HG02943 (cell line): Measurements from ENCODE around the gene KRTAP12-2.
"Not testable (repeated sequence)": the region's sequence is repeated elsewhere in the genome, so short reads cannot be mapped to it uniquely, and the experiment has no call there.

Experiments
- ATAC-seq: cut with Tn5 transposase; IDR thresholded peaks from one replicate; pipeline ENCODE4 v1.9.1; 2021; ENCODE audit warnings: mild to moderate bottlenecking, low read depth, moderate library complexity; ENCODE audit not compliant: unreplicated experiment

KRTAP12-2 gene

DNA sequence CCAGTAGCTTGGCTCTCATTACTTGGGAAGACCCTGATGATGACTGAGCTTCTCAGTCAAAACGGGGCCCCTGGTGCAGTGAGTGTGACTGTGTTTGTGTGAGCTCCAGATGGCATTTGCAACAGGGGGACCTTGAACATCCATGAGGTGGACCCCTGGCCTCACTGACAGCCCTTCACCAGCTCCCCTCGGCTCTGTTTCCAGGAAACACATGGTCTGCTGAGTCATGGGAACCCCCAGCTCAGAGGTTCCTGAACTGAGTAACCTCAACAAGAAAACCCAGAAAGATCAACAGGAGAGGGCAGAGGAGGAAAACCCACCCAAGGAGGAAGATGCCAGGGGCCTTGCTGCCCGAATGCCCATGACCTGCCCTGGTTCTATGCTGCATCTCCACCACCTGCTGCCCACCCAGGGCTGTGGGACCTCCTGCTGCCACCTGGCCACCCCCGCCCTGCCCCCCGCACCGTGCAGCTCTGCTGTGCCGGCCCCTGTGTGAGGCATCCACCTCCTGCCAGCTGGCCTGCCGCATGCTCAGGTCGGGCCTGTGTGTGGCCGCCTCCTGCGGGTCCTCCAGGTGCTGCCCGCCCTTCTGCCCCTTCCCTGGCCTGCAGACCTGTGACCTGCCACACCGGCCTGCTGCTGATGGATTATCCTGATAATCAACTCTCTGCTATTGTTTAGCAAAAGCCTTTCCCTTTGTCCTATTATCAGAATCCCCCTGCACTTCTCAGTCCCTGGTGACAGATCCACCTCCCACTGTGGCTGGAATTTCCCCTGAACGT, 19.5 kb upstream of the KRTAP12-2 start:
- ATAC-seq = no peak

DNA sequence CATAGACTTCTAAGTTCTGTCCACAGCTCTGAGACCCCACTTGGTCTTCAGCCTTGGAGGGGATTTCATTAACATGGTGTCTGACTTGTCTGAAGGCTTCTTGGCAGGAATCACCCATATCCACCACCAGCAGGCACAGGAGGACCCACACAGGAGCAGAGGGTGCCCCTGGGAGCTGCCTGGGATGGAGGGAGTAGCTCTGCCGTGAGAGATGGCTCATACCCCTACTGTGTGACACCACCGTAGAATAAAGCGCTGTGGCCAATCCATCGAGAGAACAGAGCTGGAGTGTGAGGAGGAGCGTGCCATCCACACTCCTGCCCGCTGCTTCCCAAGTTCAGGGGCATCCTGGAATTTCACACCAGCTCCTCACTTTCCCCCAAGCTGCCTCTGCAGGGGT, 18.3 kb upstream of the KRTAP12-2 start:
- not testable (repeated sequence) for ATAC-seq

DNA sequence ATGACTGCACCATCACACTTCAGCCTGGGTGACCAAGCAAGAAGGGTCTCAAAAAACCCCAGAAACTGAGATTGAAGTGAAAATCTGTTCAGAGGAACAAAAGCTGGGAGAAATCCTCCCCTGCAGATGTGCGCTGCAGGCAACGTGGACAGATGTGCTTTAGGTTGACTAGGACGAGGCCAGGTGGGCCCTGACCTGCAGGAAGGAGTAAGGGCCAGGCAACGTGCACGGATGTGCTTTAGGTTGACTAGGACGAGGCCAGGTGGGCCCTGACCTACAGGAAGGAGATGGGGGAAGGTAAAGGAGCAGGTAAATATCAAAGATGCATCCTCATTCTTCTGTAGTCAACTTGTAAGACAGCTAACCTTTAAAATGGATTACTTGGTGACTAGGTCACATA, 17.8 kb upstream of the KRTAP12-2 start:
- ATAC-seq = no peak

DNA sequence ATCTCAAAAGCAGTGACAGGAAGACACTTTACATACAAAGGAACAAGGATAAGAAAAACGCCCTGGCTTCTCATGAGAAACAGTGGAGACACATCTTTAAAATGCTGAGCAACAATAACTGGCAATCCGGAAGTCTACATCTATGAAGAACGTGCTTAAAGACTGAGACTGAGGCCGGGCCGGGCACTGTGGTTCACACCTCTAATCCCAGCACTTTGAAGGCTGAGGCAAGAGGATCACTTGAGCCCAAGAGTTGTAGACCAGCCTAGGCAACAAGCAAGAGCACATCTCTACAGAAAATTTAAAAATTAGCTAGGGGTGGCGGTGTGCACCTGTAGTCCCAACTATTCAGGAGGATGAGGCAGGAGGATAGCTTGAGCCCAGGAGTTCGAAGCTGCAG, 17.4 kb upstream of the KRTAP12-2 start:
- no peak for ATAC-seq

DNA sequence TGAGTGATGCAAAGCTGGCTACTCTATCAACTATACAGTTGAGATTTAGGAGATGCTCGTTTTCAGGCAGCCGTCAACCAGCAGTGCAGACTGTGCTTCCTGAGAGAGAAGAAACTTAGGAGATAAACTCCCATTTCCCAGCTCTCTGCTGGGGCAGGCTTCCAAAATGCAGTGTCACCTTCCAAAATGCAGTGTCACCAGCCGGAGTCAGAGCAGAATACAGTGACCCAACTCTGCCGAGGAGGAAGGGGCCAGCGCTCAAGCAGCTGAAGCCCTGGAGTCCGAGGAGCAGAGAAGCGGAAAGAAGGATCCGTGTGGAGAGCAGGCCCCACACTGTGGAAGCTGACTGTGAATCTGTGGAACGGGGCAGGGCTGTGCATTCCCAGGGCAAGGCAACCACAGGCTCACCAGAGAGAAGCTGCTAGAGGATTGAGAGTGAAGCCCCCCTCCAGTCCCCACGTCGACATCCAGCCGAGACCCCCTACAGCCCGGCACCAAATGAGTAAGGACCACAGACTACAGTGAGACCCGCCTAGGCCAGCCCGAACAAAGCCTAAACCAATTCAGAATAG, 15.9 kb upstream of the KRTAP12-2 start:
- ATAC-seq = no peak

DNA sequence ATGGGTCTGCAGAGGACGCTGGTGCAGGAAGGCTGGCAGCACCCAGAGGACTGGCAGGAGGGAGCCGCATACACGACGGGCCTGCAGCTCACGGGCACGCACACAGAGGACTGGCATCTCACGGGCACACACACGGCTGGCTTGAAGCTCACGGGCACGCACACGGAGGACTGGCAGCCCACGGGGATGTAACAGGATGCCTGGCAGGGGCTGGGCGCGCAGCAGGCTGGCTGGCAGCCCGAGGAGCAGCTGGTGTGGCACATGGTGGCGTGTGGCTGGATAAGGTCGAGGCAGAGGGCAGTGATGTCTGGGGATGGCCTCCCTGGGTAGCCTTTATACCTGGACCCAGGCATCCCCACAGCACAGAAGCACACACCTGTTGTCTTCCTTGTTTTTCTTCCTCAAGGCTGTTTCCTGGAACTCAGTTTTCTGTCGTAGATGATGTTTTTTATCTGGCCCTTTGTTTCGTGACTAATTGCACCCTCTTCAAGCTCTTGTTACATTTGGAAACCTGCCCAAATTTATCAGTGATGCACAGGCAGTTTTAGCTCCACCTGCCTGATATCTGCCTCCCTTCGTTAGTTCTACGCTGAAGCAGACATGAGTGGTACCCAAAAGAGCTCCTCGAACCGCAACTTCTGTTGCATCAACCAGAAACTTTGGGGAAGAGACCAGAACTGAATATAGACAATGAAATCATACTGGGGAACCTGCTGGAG, 15.3 kb upstream of the KRTAP12-2 start, which contains the start of gene KRTAP12-1:
TSS of gene KRTAP12-1 (minus strand) at position 303 of the 719 bp plus-strand sequence. CDS start at position 263, 40 bp downstream.
- ATAC-seq = no peak

DNA sequence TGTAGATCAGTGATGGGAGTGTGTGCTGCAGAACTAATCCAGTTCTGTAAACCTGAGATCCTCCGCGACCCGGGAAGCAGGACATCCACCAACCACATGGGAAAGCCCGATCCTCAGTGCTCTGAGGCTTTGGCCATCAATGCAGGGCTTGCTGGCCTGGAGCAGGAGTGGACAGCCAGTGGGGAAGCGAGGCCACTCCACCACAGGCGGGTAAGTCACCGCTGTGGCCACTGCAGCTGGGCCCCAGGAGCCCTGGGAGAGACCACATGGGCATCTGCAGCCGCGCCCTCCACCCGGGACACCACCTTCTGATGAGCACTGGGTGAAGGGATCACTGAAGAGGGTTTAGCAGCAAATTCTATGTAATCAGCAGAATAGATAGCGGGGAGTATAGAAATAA, 14.4 kb upstream of the KRTAP12-2 start:
- no peak for ATAC-seq

DNA sequence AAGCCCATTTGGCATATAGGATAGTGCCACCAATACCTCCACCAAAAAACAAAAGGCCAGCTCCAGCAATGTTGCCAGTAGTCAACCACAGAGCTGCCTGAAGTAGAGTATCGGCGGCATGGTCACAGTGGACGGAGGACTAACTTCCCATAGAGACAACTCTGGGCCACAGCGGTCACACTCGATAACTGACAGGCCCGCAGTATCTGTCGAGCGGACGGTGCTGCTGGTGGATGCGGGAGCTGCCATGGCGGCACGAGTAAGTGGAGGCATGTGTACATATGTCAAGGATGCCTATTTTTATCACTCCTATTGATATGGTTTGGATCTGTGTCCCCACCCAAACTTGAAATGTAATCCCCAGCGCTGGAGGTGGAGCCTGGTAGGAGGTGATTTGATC, 11.2 kb upstream of the KRTAP12-2 start:
- no peak for ATAC-seq

DNA sequence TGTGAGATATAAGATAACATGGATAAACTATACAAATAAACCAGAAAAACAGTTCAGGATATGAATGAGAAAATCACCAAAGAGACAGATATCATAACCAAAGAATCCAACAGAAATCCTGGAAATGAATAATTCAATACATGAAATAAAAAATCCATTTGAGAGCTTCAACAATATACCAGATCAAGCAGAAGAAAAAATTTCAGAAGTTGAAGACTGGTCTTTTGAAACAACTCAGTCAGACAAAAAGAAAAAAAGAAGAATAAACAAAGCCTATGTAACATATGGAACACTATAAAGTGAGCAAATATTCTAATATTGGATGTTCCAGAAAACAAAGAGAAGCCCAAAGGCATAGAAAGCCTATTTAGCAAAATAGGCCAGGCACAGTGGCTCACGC, 5.2 kb upstream of the KRTAP12-2 start:
- no peak for ATAC-seq

DNA sequence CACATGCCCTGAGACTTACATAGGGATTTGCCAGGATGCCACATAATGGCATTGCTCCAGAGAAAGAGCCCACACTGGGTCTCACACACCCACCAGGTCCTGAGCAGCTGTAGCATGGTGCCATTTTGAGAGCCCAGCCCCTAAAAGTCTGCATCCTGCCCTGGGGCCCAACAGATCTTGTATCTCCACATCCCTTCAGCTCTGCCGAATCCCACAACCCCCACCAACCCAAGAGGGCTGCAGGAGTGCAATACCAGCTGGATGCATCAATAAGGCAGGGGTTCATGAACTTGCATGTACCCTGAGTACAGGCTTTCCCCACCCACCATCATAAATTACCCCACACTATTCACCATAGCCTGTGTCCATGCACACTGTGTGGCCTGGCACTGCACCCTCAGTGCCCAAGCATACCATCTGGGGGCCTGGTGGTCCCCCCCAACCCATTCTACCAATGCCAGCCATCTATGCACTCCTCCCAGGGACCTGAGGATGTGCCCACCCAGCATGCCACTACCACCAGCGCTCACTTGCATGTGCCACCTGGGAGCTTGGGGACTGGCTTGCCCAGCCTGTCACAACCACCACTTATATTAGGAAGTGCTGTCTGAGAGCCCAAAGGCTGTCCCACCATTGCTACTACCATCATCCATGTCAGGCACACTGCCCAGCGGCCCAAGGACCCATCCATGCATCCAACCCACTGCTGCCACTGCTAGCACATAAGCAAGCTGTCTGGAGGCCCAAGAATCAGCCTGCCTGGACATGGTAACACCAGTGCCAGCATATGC, 4.1 kb upstream of the KRTAP12-2 start:
- ATAC-seq = no peak

DNA sequence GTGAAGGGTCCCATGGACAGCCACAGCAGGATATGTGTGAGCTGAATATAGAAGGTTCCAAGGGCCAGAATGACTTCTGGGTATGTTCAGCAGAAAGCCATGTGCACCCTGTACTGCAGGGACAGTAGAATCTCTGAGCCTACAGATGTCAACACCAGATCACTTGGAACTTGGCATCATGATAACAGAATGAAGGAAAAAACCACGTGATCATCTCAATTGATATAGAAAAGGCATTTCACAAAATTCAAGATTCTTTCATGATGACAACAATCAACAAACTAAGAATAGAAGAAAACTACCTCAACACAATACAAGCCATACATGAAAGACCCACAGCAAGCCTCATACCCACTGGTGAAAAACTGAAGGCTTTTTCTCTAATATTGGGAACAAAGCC, 885 bp upstream of the KRTAP12-2 start:
- ATAC-seq = no peak

DNA sequence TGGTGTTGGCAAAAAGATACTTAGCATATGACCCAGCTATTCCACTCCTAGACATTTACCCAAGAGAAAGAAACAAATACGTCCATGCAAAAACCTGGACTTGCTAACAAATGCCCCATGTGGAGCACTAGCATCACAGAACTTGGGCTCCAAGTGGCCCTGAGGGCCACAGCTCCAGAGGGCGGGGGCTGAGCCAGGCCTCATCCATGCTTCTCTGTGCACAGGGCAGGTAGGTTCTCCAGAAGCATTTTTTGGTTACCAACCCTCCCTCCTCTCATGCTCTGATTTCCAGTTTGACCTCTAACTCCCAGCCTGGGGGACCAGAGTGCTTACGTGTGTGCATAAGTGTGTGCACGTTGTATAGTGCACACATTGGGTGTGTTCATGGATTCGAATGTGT, 2.0 kb downstream of the KRTAP12-2 start:
- no peak for ATAC-seq

DNA sequence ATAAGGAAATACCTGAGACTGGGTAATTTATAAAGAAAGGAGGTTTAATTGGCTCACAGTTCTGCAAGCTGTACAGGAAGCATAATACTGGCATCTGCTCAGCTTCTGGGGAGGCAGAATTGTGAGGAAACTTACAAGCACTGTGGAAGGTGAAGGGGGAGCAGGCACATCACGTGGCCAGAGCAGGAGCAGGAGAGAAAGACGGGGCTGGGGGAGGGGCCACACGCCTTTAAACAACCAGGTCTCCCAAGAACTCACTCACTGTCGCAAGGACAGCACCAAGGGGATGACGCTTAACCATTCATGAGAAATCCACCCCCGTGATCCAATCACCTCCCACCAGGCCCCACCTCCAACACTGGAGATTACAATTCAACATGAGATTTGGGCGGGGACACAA, 5.2 kb downstream of the KRTAP12-2 start:
- not testable (repeated sequence) for ATAC-seq

DNA sequence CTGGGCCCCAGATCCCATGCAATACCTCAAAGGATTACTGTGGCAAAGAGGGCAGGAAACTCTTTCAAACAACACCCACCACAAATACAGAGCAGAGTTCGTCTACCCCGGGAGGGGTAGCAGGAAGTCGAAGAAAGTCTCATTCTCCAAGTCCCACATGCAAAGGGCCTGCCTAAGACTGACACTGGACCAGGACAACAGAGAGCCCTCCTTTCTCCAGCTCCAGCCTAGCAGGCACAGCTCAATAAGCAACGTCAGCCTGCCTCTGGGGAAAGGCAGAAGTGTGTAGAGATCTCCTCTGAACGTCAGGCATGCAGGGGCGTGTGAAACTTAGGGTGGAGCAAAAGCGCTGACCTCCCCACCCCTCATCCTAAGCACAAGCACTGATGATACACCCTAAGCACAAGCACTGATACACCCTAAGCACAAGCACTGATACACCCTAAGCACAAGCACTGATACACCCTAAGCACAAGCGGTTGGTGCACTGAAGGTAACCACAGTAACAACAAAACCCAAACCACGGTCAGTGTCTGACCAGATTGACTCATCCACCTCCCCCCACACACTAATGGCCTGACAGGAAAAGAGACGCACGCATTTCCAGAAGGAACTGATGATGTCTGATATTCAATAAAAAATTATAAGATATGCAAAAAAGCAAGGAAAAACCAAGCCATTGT, 7.7 kb downstream of the KRTAP12-2 start:
- ATAC-seq = no peak

DNA sequence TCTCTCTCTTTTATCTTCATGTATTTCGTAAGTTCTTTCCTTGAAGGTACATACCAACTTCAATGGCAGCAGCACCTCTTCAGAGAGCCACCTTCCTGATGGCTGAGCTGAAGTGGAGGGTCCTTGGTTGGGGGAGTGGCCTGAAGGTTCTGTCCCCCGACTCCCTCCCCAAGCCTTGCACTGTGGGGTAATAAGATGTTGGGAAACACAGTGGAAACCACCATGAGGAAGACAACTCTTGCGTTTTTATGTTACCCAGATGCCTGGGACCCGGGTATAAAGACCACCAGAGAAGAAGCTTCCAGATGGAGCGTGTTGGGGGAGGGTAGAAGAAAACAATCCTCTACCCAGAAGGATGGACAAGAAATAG, 8.2 kb downstream of the KRTAP12-2 start:
- no peak for ATAC-seq

DNA sequence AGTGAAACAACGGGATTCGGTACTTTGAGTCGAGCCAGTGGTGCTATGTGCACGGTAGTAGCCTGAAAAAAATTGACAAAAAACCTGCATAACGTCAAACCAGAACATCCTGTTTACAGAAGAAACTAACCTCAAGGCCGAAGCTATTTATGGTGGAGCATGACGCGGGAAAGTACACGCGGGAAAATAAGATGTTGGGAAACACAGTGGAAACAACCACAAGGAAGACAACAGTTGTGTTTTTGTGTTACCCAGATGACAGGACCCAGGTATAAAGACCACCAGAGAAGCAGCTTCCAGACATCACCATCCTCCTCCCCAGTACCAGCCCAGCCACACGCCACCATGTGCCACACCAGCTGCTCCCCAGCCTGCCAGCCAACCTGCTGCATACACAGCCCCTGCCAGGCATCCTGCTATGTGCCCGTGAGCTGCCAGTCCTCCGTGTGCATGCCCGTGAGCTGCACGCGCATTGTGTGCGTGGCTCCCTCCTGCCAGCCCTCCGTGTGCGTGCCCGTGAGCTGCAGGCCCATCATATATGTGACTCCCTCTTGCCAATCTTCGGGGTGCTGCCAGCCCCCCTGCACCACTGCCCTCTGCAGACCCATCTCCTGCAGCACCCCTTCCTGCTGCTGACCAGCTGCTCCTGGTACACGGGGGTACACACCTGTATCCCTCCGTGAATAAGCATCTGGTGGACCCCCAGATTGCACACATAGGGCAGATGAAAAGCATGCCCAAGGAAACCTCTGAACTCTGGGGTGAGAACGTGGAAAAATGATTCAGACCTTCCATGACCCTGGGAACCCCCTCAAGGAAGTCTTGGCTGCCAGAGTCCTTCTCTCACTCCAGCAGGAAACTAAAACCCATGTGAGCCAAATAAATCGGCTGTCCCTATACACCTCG, 8.8 kb downstream of the KRTAP12-2 start, which contains the start of gene KRTAP12-3:
TSS of gene KRTAP12-3 (plus strand) at position 298 of the 906 bp plus-strand sequence. CDS start at position 346, 48 bp downstream.
- ATAC-seq = no peak

DNA sequence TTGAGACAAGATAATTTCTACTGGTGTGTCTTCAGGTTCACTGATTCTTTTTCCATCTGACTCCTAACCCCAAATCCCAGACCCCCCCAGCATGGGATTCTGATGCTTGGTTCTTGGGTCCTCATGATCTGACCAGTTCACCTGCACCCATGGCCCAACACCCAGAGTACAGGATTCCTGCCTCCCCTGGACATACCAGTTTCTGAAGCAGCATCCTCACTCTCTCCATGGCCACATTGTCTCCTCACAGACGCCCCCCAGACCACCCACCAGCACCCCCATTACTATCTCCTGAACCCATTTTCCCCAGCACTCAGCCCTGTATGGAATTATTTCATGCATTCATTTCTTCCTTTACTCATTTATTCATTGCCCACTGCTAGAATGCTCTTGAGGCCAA, 9.9 kb downstream of the KRTAP12-2 start:
- no peak for ATAC-seq

DNA sequence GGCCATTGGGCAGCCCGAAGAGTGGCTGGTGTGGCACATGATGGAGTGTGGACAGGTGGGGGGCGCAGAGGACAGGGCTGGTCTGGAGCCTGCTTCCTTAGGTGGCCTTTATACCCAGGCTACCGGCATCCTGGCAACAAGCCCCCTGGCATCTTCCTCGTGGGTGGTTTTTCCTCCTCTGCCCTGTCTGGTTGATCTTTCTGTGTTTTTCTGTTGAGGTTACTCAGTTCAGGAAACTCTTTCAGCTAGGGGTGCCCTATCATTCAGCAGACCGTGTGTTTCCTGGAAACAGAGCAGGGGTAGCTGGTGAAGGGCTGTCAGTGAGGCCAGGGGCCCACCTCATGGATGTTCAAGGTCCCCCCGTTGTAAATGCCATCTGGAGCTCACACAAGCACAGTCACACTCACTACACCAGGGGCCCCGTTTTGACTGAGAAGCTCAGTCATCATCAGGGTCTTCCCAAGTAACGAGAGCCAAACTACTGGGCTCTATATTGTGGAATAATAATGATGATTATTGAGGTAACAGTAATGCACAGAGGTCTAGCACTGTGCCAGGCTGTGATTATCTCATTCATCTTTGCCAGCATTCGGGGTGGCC, 12.1 kb downstream of the KRTAP12-2 start, which contains the start of gene KRTAP12-4:
TSS of gene KRTAP12-4 (minus strand) at position 84 of the 600 bp plus-strand sequence. CDS start at position 39, 45 bp downstream.
- ATAC-seq = no peak
